Psoas muscle (tissue), 8 donors: Measurements from ENCODE around the gene ABLIM2. TPM values are rescaled to one million over a fixed set of nuclear protein-coding genes. Genes with fewer than 3 reads are reported as not detected.

Experiments
- ATAC-seq, 4 donors: fragments of 200-7000 bp; cut with Tn5 transposase; one replicate each; pipeline ENCODE4 v1.9.1; 2020; ENCODE audit warnings: moderate library complexity in 3 of 4, mild to moderate bottlenecking in 2 of 4
- DNase-seq, 2 donors: peaks; one replicate each; pipeline ENCODE4 v3.0.0-alpha.2; 2020
- H3K27ac ChIP-seq: fragments of 200-600 bp; one replicate; pipeline ENCODE4 v1.8.0; 2022
- H3K27me3 ChIP-seq, 3 donors: fragments of 200-600 bp in 1 of 3; one replicate each; pipeline versions ENCODE4 v1.6.1 to v1.8.0; 2013 to 2022; ENCODE audit warnings: low read length in 2 of 3, mild to moderate bottlenecking in 2 of 3, moderate library complexity in 1 of 3; ENCODE audit not compliant: insufficient read depth in 3 of 3
- H3K36me3 ChIP-seq, 2 donors: fragments of 200-600 bp in 1 of 2; one replicate each; pipeline versions ENCODE4 v1.6.1 to v1.8.0; 2013 to 2022; ENCODE audit warnings: low read depth in 1 of 2, mild to moderate bottlenecking in 1 of 2, moderate library complexity in 1 of 2; ENCODE audit not compliant: insufficient read depth in 1 of 2
- H3K4me1 ChIP-seq: fragments of 200-600 bp; one replicate; pipeline ENCODE4 v1.8.0; 2022
- H3K4me3 ChIP-seq: fragments of 200-600 bp; one replicate; pipeline ENCODE4 v1.8.0; 2022; ENCODE audit warnings: mild to moderate bottlenecking
- H3K9me3 ChIP-seq: fragments of 200-600 bp; one replicate; pipeline ENCODE4 v1.8.0; 2022
- WGBS, 3 donors: extraction: QIAGEN DNeasy Blood & Tissue Kit; methylation state at CpG; one replicate each; pipeline versions ENCODE4 v1.1.6 to v1.1.7; 2013; 5-methylcytosine and 5-hydroxymethylcytosine counted together
- intact Hi-C, 2 donors: fragments of 100-400 bp; cut with DNase I; formaldehyde crosslinking; loops; one replicate each; pipeline versions ENCODE4 v1.11.0 to v1.14.2; 2022
- polyA plus RNA-seq, 3 donors: library from polyadenylated mRNA; stranded (reverse); fragments of 200-250 nt; gene quantifications; one replicate each; pipeline ENCODE4 v1.2.3, GENCODE V29; 2013
- total RNA-seq, 4 donors: library from RNA; stranded (reverse); fragmentation: NEBNext Ultra II Directional in 2 of 4; extraction: Animal tissue kit (Norgen Biotek cat#: 25700) in 2 of 4; gene quantifications; one replicate each; pipeline versions ENCODE4 v1.2.1 to v1.2.4, GENCODE V29; 2021 to 2023
- TF ChIP-seq, protein P1 (sequence below): fragments of 200-600 bp; IDR thresholded peaks from one replicate; pipeline ENCODE4 v1.8.0; 2022; ENCODE audit warnings: antibody characterized with exemption
- donor health status: healthy with polysubstance abuse.
- donor health status: DM: no; HTN: no; CAD: no; lungs with moderate emphysema.
- donor health status: Bipolar disorder and iron deficiency.
- donor health status: healthy.
- donor health status: DM: yes; HTN: yes; CAD: no.
- donor health status: DM: no; HTN: no; CAD: no.
- donor health status: DM: no; HTN: no; CAD: no.
- donor health status: DM: yes; HTN: yes; CAD: no.

ABLIM2 gene
- total and polyA plus RNA-seq, 7 donors = 82.2 to 956 (median 292) TPM

DNA sequence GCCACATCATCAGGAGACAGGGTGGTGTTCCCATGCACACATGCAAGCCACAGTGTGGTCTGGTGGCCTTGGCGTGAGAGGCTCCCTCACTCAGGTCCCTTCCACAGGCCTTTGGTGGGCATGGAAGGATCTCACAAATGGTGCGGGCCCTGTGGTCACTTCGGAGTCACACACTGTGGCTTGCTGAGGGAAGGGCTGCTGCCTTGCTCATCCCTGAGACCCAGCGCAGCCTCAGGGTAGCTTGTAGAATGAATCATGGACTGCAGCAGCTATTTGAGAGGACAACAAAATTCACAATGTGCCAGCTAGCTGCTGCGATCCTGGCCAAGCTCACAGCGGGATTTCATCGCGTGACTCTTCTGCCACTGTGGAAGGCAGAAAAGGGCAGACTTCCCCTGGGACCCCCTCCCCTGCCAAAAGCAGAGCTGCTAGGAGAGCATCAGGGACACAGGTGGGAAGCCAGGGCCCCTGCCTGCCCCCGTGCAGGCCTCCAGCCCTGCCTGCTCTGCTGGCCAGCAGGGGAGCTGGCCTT is 106.4 kb downstream of the ABLIM2 start:
- peaks cover 29% of the 10 kb centered on the region for H3K4me1 ChIP-seq
- ATAC-seq (peak; percentile 34 to 54 (median 44)), DNase-seq (peak in 1 of 2 donors; percentile 72)
- no peaks in the 10 kb centered on the region for H3K27me3 ChIP-seq
- intact Hi-C loops = no loop called here
- 63 to 76% (median 64%) methylated on average over 9 of the region's 9 CpGs for WGBS, 3 donors
- H3K9me3 ChIP-seq = no peaks in the 10 kb centered on the region
- peak overlapping the region; percentile 79 for H3K27ac ChIP-seq
- H3K4me3 ChIP-seq = no peak overlapping the region
- H3K36me3 ChIP-seq = peaks cover 3 to 82% of the 10 kb centered on the region in 2 donors
- TF ChIP-seq, protein P1, sequence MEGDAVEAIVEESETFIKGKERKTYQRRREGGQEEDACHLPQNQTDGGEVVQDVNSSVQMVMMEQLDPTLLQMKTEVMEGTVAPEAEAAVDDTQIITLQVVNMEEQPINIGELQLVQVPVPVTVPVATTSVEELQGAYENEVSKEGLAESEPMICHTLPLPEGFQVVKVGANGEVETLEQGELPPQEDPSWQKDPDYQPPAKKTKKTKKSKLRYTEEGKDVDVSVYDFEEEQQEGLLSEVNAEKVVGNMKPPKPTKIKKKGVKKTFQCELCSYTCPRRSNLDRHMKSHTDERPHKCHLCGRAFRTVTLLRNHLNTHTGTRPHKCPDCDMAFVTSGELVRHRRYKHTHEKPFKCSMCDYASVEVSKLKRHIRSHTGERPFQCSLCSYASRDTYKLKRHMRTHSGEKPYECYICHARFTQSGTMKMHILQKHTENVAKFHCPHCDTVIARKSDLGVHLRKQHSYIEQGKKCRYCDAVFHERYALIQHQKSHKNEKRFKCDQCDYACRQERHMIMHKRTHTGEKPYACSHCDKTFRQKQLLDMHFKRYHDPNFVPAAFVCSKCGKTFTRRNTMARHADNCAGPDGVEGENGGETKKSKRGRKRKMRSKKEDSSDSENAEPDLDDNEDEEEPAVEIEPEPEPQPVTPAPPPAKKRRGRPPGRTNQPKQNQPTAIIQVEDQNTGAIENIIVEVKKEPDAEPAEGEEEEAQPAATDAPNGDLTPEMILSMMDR = no peak

DNA sequence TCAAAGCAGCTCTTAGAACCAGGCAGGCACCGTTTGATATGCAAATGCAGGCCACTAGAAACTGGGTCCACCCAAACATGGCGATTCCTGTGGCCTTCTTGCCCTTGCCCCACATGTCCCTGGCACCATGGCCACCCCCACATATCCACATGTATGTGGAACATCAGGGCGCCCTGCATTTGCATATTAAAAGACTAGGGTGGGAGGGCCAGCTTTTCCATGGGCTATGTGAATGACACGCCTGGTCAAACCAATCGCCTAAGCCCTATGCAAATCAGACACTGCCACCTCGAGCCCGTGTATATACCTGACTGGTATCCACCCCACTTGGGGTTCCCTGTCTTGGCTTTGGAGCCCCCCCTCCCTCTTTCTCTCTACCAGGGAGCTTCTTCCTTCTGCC is 107.0 kb downstream of the ABLIM2 start:
- Histone ChIP-seq H3K4me3 (no peak overlapping the region), H3K27me3 (no peaks in the 10 kb centered on the region), H3K36me3 (peaks cover 3 to 82% of the 10 kb centered on the region in 2 donors), H3K4me1 (peaks cover 29% of the 10 kb centered on the region), H3K27ac (peak overlapping the region; percentile 79), H3K9me3 (no peaks in the 10 kb centered on the region)
- TF ChIP-seq, protein P1 = no peak
- DNase-seq (no peak), ATAC-seq (peak in 3 of 4 donors; percentile 3 to 9 (median 7))
- WGBS, 3 donors = 79 to 88% (median 79%) methylated on average over 7 of the region's 7 CpGs
- intact Hi-C loops = no loop called here

DNA sequence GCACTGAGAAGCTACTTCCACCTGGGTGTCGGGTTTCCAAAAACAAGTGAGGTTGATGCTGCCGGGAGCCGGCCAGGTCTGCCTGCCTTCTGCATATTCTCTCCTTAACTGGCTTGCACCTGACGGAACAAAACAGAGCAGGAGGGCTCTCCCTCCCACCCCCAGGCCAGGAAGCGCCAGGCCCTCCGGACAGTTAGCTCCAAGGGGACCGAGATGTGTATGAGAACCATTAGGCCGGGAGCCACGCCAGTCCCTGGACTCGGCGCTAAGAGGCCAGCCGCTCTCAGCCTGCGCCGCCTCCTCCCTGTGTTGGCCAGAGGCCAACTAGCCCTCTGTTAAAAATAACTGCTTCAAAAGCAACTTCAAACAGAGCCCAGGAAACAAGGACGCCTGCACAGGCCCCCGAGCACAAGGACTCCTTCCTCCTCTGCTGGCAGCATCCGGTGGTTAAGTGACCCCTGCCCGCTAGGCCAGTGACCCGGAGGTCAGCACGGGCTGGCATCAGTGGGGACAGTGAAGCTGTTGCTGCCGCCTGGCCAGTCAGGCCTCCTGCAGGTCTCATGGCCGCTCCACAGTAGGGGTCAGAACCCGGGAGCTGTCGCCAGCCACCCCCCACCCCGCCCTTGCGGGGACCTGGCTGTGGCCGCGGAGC is 107.9 kb downstream of the ABLIM2 start:
- intact Hi-C loops = no loop called here

DNA sequence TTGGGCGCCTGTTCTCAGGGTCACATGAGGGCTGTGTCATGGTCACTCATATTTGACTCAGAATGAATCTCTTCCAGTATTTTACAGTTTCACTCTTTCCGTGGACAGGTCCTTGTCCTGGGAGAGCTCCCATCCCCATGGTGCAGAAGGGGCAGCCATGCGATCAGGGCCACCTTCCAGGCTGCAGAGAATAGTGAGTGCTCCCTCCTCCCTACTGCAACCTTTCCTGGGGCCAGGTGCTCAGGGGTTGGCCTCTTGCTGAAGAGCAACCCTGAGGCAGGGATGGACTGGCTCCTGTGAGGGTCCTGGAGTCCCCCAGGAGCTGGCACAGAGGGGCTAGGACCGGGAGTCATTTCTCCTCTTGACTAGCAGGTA is 108.4 kb downstream of the ABLIM2 start:
- Histone ChIP-seq H3K4me3 (no peak overlapping the region), H3K4me1 (peaks cover 25% of the 10 kb centered on the region), H3K9me3 (no peaks in the 10 kb centered on the region), H3K36me3 (peaks cover 3 to 75% of the 10 kb centered on the region in 2 donors), H3K27me3 (no peaks in the 10 kb centered on the region), H3K27ac (peak overlapping the region; percentile 79)
- ATAC-seq (no peak), DNase-seq (no peak)
- intact Hi-C loops = no loop called here
- 67 to 71% (median 69%) methylated on average over 4 of the region's 4 CpGs for WGBS, 3 donors
- TF ChIP-seq, protein P1 = no peak

More for the DNA sequence above, 107.9 kb downstream of the ABLIM2 start:
- TF ChIP-seq, protein P1 = no peak
- peak overlapping the region; percentile 79 for H3K27ac ChIP-seq
- peaks cover 3 to 78% of the 10 kb centered on the region in 2 donors for H3K36me3 ChIP-seq
- H3K4me3 ChIP-seq = no peak overlapping the region
- WGBS, 3 donors = 7 to 10% (median 7%) methylated on average over 28 of the region's 28 CpGs
- peaks cover 29% of the 10 kb centered on the region for H3K4me1 ChIP-seq
- no peaks in the 10 kb centered on the region for H3K27me3 ChIP-seq
- no peaks in the 10 kb centered on the region for H3K9me3 ChIP-seq
- DNase-seq = peak; percentile 81 to 90
- ATAC-seq = peak; percentile 39 to 70 (median 50)
